Trophoblast cell (in vitro differentiated cells and primary cell): Measurements from ENCODE around the gene DNAH10.

Source experiments
- DNase-seq, 2 donors: peaks; one replicate each; pipeline ENCODE4 v3.0.0-alpha.2; 2016
- H2AFZ ChIP-seq: 2 replicates; pipeline ENCODE4 v1.6.1; 2013; ENCODE audit warnings: low read length, moderate library complexity, mild to moderate bottlenecking; ENCODE audit not compliant: insufficient read depth, poor library complexity
- H2AK5ac ChIP-seq: 2 replicates; pipeline ENCODE4 v1.6.1; 2013; ENCODE audit warnings: mild to moderate bottlenecking, low read length
- H2BK120ac ChIP-seq: 2 replicates; pipeline ENCODE4 v1.6.1; 2013; ENCODE audit warnings: low read length, mild to moderate bottlenecking, moderate library complexity; ENCODE audit not compliant: insufficient read depth, poor library complexity
- H2BK12ac ChIP-seq: 2 replicates; pipeline ENCODE4 v1.6.1; 2013; ENCODE audit warnings: mild to moderate bottlenecking, low read length, moderate library complexity
- H2BK5ac ChIP-seq: 2 replicates; pipeline ENCODE4 v1.6.1; 2013; ENCODE audit warnings: low read length, low read depth, moderate library complexity, mild to moderate bottlenecking; ENCODE audit not compliant: poor library complexity
- H3K14ac ChIP-seq: 2 replicates; pipeline ENCODE4 v1.6.1; 2013; ENCODE audit warnings: mild to moderate bottlenecking, low read length
- H3K18ac ChIP-seq: 2 replicates; pipeline ENCODE4 v1.6.1; 2013; ENCODE audit warnings: mild to moderate bottlenecking, low read length
- H3K23ac ChIP-seq: 2 replicates; pipeline ENCODE4 v1.6.1; 2013; ENCODE audit warnings: low read length
- H3K27ac ChIP-seq: 2 replicates; pipeline ENCODE4 v1.5.1; 2013; ENCODE audit warnings: low read depth, mild to moderate bottlenecking, inconsistent platforms, low read length, moderate library complexity
- H3K27me3 ChIP-seq: 2 replicates; pipeline ENCODE4 v1.6.1; 2013; ENCODE audit warnings: inconsistent platforms, mild to moderate bottlenecking, low read length, moderate library complexity; ENCODE audit not compliant: insufficient read depth
- H3K36me3 ChIP-seq, 2 experiments: 1 replicate in 1 of 2; 2 replicates in 1 of 2; pipeline ENCODE4 v1.6.1; 2013; ENCODE audit warnings: low read length in 2 of 2, mild to moderate bottlenecking in 2 of 2, moderate library complexity in 1 of 2; ENCODE audit not compliant: insufficient read depth in 2 of 2, control insufficient read depth in 1 of 2
- H3K4ac ChIP-seq: 2 replicates; pipeline ENCODE4 v1.6.1; 2013; ENCODE audit warnings: low read depth, mild to moderate bottlenecking, low read length, moderate library complexity
- H3K4me1 ChIP-seq, 2 experiments: 1 replicate in 1 of 2; 2 replicates in 1 of 2; pipeline ENCODE4 v1.6.1; 2013; ENCODE audit warnings: low read length in 2 of 2, mild to moderate bottlenecking in 2 of 2, moderate library complexity in 1 of 2; ENCODE audit not compliant: insufficient read depth in 2 of 2, control insufficient read depth in 1 of 2
- H3K4me2 ChIP-seq: 2 replicates; pipeline ENCODE4 v1.6.1; 2013; ENCODE audit warnings: inconsistent platforms, mild to moderate bottlenecking, low read length, moderate library complexity
- H3K4me3 ChIP-seq: 2 replicates; pipeline ENCODE4 v1.5.1; 2013; ENCODE audit warnings: mild to moderate bottlenecking, low read depth, low read length, inconsistent platforms
- H3K79me1 ChIP-seq: one replicate; pipeline ENCODE4 v1.6.1; 2013; ENCODE audit warnings: low read length
- H3K79me2 ChIP-seq: 2 replicates; pipeline ENCODE4 v1.6.1; 2013; ENCODE audit warnings: low read length, mild to moderate bottlenecking; ENCODE audit not compliant: control insufficient read depth, insufficient read depth, poor library complexity
- H3K9ac ChIP-seq: 2 replicates; pipeline ENCODE4 v1.6.1; 2013; ENCODE audit warnings: mild to moderate bottlenecking, low read length
- H3K9me3 ChIP-seq: 2 replicates; pipeline ENCODE4 v1.6.1; 2013; ENCODE audit warnings: low read depth, mild to moderate bottlenecking, control low read depth, inconsistent platforms, low read length; ENCODE audit not compliant: insufficient read depth
- H4K12ac ChIP-seq: 2 replicates; pipeline ENCODE4 v1.6.1; 2013; ENCODE audit warnings: low read depth, mild to moderate bottlenecking, low read length, moderate library complexity
- H4K8ac ChIP-seq: 2 replicates; pipeline ENCODE4 v1.6.1; 2013; ENCODE audit warnings: low read depth, mild to moderate bottlenecking, low read length, moderate library complexity
- H4K91ac ChIP-seq: one replicate; pipeline ENCODE4 v1.6.1; 2013; ENCODE audit warnings: low read depth, mild to moderate bottlenecking, low read length, moderate library complexity
- WGBS: extraction: QIAGEN DNeasy Blood & Tissue Kit; methylation state at CpG from one replicate; pipeline ENCODE4 v1.1.7; 2013; ENCODE audit warnings: missing lambda C conversion rate; ENCODE audit not compliant: insufficient read length, insufficient coverage; ENCODE audit errors: extremely low coverage; 5-methylcytosine and 5-hydroxymethylcytosine counted together

DNAH10 gene

DNA sequence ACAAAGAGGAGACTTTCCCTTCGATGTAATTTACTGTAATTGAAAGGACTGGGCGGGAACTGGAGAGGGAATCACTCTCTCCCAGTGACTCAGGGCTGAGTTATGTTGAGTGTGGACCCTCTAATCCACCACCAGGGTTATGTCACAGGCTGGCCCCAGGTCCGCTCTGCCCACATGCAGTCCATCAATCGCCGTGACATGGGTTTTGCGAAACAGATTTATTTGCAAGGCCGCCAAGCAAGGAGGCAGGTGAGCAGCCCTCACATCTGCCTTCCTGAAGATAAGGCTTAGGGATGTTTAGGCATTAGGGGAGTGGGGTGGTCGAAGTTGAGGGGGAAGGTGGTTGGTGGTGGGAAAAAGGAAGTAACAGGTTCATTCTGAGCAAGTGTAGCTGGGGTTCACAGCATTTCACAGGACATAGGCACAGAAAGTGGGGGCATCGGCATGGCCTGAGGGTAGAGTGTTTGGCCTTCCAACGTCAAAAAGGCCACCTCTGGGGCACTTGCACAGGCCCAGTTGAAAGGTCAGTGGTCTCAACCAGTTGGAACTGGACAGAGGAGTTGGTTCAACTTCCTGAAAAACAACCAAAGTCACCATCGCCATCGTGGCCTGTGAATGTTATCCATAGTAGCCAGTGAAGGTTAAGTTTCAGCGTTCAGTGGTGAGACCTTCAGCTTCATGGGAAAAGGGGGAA is 66.9 kb downstream of the DNAH10 start:
- DNase-seq: no peak
- 100% methylated on average over 1 of the region's 13 CpGs for WGBS
- Histone ChIP-seq H3K4me1 (no peaks in the 10 kb centered on the region), H3K9me3 (peaks cover 22% of the 10 kb centered on the region), H3K18ac (no peak overlapping the region), H2BK120ac (no peak overlapping the region), H4K8ac (no peak overlapping the region), H3K9ac (no peak overlapping the region), H2BK5ac (no peak overlapping the region), H3K14ac (no peak overlapping the region), H2BK12ac (no peak overlapping the region), H3K23ac (no peak overlapping the region), H2AFZ (no peak overlapping the region), H3K4me2 (no peak overlapping the region), H4K91ac (no peak overlapping the region), H2AK5ac (no peak overlapping the region), H3K4me3 (no peak overlapping the region), H4K12ac (no peak overlapping the region), H3K79me2 (no peaks in the 10 kb centered on the region), H3K79me1 (no peaks in the 10 kb centered on the region), H3K27me3 (peaks cover 3% of the 10 kb centered on the region), H3K27ac (no peak overlapping the region), H3K4ac (no peak overlapping the region), H3K36me3 (no peaks in the 10 kb centered on the region)

DNA sequence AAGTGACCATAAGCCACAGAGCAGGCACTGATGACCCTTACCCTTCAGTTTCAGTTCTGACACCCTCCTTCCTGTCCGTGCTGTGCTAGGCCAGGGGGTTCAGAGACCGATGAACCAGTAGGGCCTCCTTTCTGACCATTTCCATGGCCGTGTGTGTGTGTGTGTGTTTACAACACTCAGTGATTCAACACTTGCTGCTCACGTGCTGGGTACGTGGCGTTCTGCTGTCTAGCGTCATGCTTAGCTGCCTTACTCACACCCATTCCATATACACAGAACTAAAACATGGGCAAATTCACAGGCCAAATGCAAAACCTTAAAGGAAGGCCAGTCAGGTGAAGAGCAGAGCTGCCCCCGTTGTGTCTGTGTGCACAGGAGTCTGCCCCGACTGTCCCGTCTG is 67.5 kb downstream of the DNAH10 start:
- no peak overlapping the region for H2BK120ac ChIP-seq
- no peaks in the 10 kb centered on the region for H3K79me1 ChIP-seq
- no peak overlapping the region for H3K9ac ChIP-seq
- no peak overlapping the region for H3K27ac ChIP-seq
- H4K91ac ChIP-seq: no peak overlapping the region
- no peak overlapping the region for H3K18ac ChIP-seq
- no CpG with 5 or more reads among the region's 10 CpGs for WGBS
- H3K27me3 ChIP-seq: peaks cover 3% of the 10 kb centered on the region
- no peaks in the 10 kb centered on the region for H3K79me2 ChIP-seq
- no peak overlapping the region for H2AK5ac ChIP-seq
- H3K36me3 ChIP-seq: no peaks in the 10 kb centered on the region
- no peaks in the 10 kb centered on the region for H3K4me1 ChIP-seq
- no peak overlapping the region for H3K4ac ChIP-seq
- no peak overlapping the region for H4K8ac ChIP-seq
- H2AFZ ChIP-seq: no peak overlapping the region
- no peak overlapping the region for H3K4me3 ChIP-seq
- H3K14ac ChIP-seq: no peak overlapping the region
- no peak overlapping the region for H2BK12ac ChIP-seq
- H3K4me2 ChIP-seq: no peak overlapping the region
- DNase-seq: no peak
- peaks cover 20% of the 10 kb centered on the region for H3K9me3 ChIP-seq
- no peak overlapping the region for H4K12ac ChIP-seq
- no peak overlapping the region for H2BK5ac ChIP-seq
- no peak overlapping the region for H3K23ac ChIP-seq

DNA sequence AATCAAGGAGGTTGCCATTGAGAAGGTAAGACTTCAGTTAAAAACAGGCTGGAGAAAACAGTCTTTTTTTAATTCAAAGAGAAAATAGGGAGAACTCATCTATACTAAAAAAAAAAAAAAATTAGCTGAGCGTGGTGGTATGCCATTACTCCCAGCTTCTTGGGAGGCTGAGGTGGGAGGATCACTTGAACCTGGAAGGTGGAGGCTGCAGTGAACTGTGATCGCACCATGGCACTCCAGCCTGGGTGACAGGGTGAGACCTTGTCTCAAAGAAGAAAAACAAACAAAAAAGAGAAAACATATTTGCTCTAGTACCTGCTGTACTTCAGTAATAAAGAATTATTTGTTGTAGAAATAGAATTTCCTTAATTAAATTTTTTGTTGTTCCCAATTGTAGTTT is 68.6 kb downstream of the DNAH10 start:
- Histone ChIP-seq H4K8ac (no peak overlapping the region), H3K4me1 (no peaks in the 10 kb centered on the region), H3K27ac (no peak overlapping the region), H3K23ac (no peak overlapping the region), H2BK120ac (no peak overlapping the region), H3K18ac (no peak overlapping the region), H3K4me3 (no peak overlapping the region), H3K9me3 (peaks cover 19% of the 10 kb centered on the region), H2BK12ac (no peak overlapping the region), H3K14ac (no peak overlapping the region), H3K79me2 (no peaks in the 10 kb centered on the region), H3K4me2 (no peak overlapping the region), H4K91ac (no peak overlapping the region), H2BK5ac (no peak overlapping the region), H3K79me1 (no peaks in the 10 kb centered on the region), H2AK5ac (no peak overlapping the region), H3K9ac (no peak overlapping the region), H4K12ac (no peak overlapping the region), H2AFZ (no peak overlapping the region), H3K27me3 (peaks cover 3% of the 10 kb centered on the region), H3K4ac (no peak overlapping the region), H3K36me3 (no peaks in the 10 kb centered on the region)
- WGBS: no CpG with 5 or more reads among the region's 2 CpGs
- no peak for DNase-seq

DNA sequence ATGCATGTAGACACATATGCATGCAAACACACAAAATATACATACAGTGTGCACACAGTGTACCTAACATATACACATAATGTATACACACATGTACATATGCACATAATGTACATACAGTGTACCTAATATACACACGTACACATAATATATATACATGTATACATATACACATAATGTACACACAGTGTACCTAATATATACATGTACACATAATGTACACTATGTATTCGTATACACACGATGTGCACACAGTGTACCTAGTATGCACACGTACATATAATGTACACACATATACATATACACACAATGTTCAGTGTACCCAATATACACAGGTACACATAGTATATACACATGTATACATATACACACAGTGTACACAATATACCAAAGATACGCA is 70.0 kb downstream of the DNAH10 start:
- Histone ChIP-seq H3K9ac (no peak overlapping the region), H2AK5ac (no peak overlapping the region), H2AFZ (no peak overlapping the region), H3K23ac (no peak overlapping the region), H3K36me3 (no peaks in the 10 kb centered on the region), H3K4ac (no peak overlapping the region), H4K91ac (no peak overlapping the region), H2BK12ac (no peak overlapping the region), H3K4me3 (no peak overlapping the region), H3K4me1 (no peaks in the 10 kb centered on the region), H3K27me3 (peaks cover 3% of the 10 kb centered on the region), H4K12ac (no peak overlapping the region), H2BK120ac (no peak overlapping the region), H3K14ac (no peak overlapping the region), H2BK5ac (no peak overlapping the region), H3K79me2 (no peaks in the 10 kb centered on the region), H3K18ac (no peak overlapping the region), H3K9me3 (peaks cover 19% of the 10 kb centered on the region), H3K4me2 (no peak overlapping the region), H3K27ac (no peak overlapping the region), H4K8ac (no peak overlapping the region), H3K79me1 (no peaks in the 10 kb centered on the region)
- no peak for DNase-seq
- WGBS: no CpG with 5 or more reads among the region's 5 CpGs
